Measurements from ENCODE around the gene DCTN4. TPM values are rescaled to one million over a fixed set of nuclear protein-coding genes. Genes with fewer than 3 reads are reported as not detected.
"Not testable (repeated sequence)": the region's sequence is repeated elsewhere in the genome, so short reads cannot be mapped to it uniquely, and the experiment has no call there.

Gene DCTN4
- total and polyA plus RNA-seq, 2 experiments from 2014 or later, result 22.9 to 63.9 TPM

DNA sequence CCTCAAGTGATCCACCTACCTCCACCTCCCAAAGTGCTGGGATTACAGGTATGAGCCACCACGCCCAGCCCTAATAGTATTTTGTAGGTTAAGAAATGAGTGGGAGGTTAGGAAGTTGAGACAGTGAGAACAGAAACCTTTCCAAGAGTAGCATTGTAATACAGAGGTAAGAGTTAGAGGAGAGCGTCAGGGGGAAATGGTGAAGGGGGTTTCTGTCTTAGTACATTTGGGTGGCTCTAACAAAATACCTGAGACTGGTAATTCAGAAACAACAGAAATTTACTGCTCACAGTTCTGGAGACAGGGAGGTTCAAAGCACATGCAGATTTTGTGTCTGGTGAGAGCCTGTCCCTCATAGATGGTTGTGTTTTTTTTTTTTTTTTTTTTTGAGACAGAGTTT lies 38.6 kb upstream of the DCTN4 start:
- no peaks in the 10 kb centered on the region for H3K27me3 ChIP-seq
- peaks cover 21% of the 10 kb centered on the region for H3K79me2 ChIP-seq
- H3K4me3 ChIP-seq, result no peak overlapping the region
- no peak overlapping the region for H3K4me2 ChIP-seq
- no peaks in the 10 kb centered on the region for H3K9me3 ChIP-seq (ENCODE audit: low read depth)
- no peak overlapping the region for H2AFZ ChIP-seq
- H3K4me1 ChIP-seq (ENCODE audit: insufficient read depth), result no peaks in the 10 kb centered on the region
- TF ChIP-seq EZH2phosphoT487 (IDR thresholded peaks at IDR 0.05; ENCODE audit: low read depth, severe bottlenecking, unreplicated experiment), result no peak
- TF ChIP-seq EZH2 (IDR thresholded peaks at IDR 0.05; ENCODE audit: borderline replicate concordance), result no peak
- H3K9me2 ChIP-seq (replicated peaks; ENCODE audit: insufficient read depth), result no peaks in the 10 kb centered on the region
- H3K36me3 ChIP-seq (replicated peaks; ENCODE audit: insufficient read depth, low read depth), result no peaks in the 10 kb centered on the region
- DNase-seq (ENCODE audit: low spot score), result no peak
- H3K27ac ChIP-seq, result no peak overlapping the region
- no peaks in the 10 kb centered on the region for H4K20me1 ChIP-seq (ENCODE audit: insufficient read depth, poor library complexity, severe bottlenecking)
- WGBS (ENCODE audit: low lambda C conversion rate, missing lambda C conversion rate), result 94% methylated on average over 2 of the region's 2 CpGs

DNA sequence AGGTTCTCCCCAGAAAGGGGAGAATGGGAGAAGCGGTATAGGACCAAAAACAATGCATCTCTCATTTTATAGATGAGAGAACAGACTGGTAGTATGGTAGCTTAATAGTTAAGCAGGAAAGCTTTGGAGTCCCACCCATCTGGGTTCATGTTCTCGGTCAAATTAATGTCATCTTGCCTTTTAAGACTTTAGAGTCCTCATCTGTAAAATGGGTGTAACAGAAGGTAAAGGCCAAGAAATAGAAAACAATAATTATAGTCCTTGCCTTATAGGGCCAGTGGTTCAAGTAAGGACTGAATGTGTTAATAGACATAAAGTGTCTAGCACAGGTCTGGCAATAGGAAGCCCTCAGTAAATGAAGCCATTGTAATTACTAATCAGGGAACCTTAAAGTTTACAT lies 36.1 kb upstream of the DCTN4 start:
- Histone ChIP-seq H4K20me1 (ENCODE audit: insufficient read depth, poor library complexity, severe bottlenecking) (no peaks in the 10 kb centered on the region), H3K4me2 (no peak overlapping the region), H3K4me1 (ENCODE audit: insufficient read depth) (peaks cover 5% of the 10 kb centered on the region), H2AFZ (no peak overlapping the region), H3K4me3 (no peak overlapping the region), H3K9me2 (replicated peaks; ENCODE audit: insufficient read depth) (no peaks in the 10 kb centered on the region), H3K27ac (no peak overlapping the region), H3K9me3 (ENCODE audit: low read depth) (no peaks in the 10 kb centered on the region), H3K79me2 (peaks cover 41% of the 10 kb centered on the region), H3K36me3 (replicated peaks; ENCODE audit: insufficient read depth, low read depth) (no peaks in the 10 kb centered on the region), H3K27me3 (no peaks in the 10 kb centered on the region)
- 48% methylated on average over 2 of the region's 2 CpGs for WGBS (ENCODE audit: low lambda C conversion rate, missing lambda C conversion rate)
- no peak for DNase-seq (ENCODE audit: low spot score)
- no peak for TF ChIP-seq EZH2 (IDR thresholded peaks at IDR 0.05; ENCODE audit: borderline replicate concordance)

DNA sequence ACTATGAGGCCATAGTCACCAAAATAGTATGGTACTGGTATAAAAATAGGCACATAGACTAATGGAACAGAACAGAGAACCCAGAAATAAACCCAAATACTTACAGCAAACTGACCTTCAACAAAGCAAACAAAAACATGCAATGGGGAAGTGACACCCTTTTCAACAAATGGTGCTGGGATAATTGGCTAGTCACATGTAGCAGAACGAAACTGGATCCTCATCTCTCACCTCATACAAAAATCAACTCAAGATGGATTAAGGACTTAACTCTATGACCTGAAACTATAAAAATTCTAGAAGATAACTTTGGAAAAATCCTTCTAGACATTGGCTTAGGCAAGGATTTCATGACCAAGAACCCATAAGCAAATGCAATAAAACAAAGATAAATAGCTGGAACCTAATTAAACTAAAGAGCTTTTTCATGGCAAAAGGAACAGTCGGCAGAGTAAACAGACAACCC lies 34.6 kb upstream of the DCTN4 start:
- not testable (repeated sequence) for H3K4me3 ChIP-seq; H2AFZ ChIP-seq; H3K4me1 ChIP-seq (ENCODE audit: insufficient read depth); H4K20me1 ChIP-seq (ENCODE audit: insufficient read depth, poor library complexity, severe bottlenecking); H3K9me3 ChIP-seq (ENCODE audit: low read depth); H3K27ac ChIP-seq; H3K9me2 ChIP-seq (replicated peaks; ENCODE audit: insufficient read depth); H3K36me3 ChIP-seq (replicated peaks; ENCODE audit: insufficient read depth, low read depth); H3K27me3 ChIP-seq; DNase-seq (ENCODE audit: low spot score); H3K4me2 ChIP-seq
- H3K79me2 ChIP-seq, result peaks cover 56% of the 10 kb centered on the region
- 63% methylated on average over 2 of the region's 2 CpGs for WGBS (ENCODE audit: low lambda C conversion rate, missing lambda C conversion rate)

DNA sequence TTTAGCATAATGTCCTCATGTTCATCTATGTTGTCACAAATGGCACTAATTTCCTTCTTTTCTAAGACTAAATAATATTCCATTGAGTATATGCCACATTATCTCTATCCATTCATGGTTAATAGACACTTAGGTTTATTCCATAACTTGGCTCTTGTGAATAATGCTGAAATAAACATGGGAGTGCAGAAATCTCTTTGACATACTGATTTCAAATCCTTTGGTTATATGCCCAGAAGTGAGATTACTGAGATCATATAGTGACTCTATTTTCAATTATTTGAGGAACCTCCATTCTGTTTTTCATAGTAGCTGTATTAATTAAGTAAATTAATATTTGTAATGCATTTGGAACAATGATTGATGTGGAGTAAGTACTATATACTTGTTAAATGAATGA lies 32.7 kb upstream of the DCTN4 start:
- Histone ChIP-seq H3K27ac (peak overlapping the region; percentile 10), H4K20me1 (ENCODE audit: insufficient read depth, poor library complexity, severe bottlenecking) (no peaks in the 10 kb centered on the region), H3K27me3 (no peaks in the 10 kb centered on the region), H3K9me3 (ENCODE audit: low read depth) (no peaks in the 10 kb centered on the region), H3K4me3 (no peak overlapping the region), H2AFZ (no peak overlapping the region), H3K36me3 (replicated peaks; ENCODE audit: insufficient read depth, low read depth) (no peaks in the 10 kb centered on the region), H3K9me2 (replicated peaks; ENCODE audit: insufficient read depth) (no peaks in the 10 kb centered on the region), H3K4me2 (no peak overlapping the region), H3K79me2 (peaks cover 74% of the 10 kb centered on the region), H3K4me1 (ENCODE audit: insufficient read depth) (peaks cover 5% of the 10 kb centered on the region)
- no peak for DNase-seq (ENCODE audit: low spot score)
- TF ChIP-seq, protein P1, sequence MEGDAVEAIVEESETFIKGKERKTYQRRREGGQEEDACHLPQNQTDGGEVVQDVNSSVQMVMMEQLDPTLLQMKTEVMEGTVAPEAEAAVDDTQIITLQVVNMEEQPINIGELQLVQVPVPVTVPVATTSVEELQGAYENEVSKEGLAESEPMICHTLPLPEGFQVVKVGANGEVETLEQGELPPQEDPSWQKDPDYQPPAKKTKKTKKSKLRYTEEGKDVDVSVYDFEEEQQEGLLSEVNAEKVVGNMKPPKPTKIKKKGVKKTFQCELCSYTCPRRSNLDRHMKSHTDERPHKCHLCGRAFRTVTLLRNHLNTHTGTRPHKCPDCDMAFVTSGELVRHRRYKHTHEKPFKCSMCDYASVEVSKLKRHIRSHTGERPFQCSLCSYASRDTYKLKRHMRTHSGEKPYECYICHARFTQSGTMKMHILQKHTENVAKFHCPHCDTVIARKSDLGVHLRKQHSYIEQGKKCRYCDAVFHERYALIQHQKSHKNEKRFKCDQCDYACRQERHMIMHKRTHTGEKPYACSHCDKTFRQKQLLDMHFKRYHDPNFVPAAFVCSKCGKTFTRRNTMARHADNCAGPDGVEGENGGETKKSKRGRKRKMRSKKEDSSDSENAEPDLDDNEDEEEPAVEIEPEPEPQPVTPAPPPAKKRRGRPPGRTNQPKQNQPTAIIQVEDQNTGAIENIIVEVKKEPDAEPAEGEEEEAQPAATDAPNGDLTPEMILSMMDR (IDR thresholded peaks at IDR 0.05; ENCODE audit: poor library complexity), result no peak
- TF ChIP-seq EZH2phosphoT487 (IDR thresholded peaks at IDR 0.05; ENCODE audit: low read depth, severe bottlenecking, unreplicated experiment), result no peak
- no peak for TF ChIP-seq EZH2 (IDR thresholded peaks at IDR 0.05; ENCODE audit: borderline replicate concordance)

DNA sequence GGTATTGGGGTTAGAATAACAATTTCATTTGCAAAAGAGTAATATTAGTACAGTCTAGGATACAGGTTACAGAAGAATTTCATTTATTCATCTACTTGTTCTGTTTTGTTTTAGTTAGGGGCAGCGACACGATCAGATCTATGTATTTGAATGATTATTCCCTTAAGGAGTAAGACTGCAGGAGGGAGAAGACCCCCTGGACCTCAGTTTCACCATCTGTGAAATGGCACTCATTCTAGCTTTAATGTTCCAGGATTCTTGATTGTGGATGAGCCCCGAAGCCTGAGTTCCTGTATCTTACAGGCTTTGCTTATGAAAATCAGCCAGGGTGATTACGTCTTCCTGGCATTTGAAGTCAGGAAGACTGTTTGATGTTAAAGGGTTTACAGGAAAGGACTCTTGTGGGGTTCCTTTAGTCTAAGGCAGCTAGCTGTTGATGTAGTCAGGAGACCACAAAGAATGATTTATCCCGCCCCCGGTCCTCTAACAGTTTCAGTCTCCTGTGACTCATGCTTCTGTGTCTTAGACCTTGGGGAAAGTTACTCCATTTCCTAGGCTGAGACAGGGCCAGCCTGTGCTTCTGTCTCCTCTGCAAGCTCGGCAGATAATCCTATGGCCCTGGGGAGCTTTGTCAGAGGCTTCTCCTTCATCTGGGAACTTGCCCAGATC lies 31.3 kb upstream of the DCTN4 start:
- Histone ChIP-seq H3K79me2 (peaks cover 87% of the 10 kb centered on the region), H2AFZ (no peak overlapping the region), H4K20me1 (ENCODE audit: insufficient read depth, poor library complexity, severe bottlenecking) (no peaks in the 10 kb centered on the region), H3K9me3 (ENCODE audit: low read depth) (no peaks in the 10 kb centered on the region), H3K9me2 (replicated peaks; ENCODE audit: insufficient read depth) (no peaks in the 10 kb centered on the region), H3K36me3 (replicated peaks; ENCODE audit: insufficient read depth, low read depth) (no peaks in the 10 kb centered on the region), H3K27ac (peak overlapping the region; percentile 81), H3K27me3 (no peaks in the 10 kb centered on the region), H3K4me2 (peak overlapping the region; percentile 47), H3K4me1 (ENCODE audit: insufficient read depth) (peaks cover 5% of the 10 kb centered on the region), H3K4me3 (no peak overlapping the region)
- TF ChIP-seq EZH2 (IDR thresholded peaks at IDR 0.05; ENCODE audit: borderline replicate concordance), result no peak
- DNase-seq (ENCODE audit: low spot score), result peak; percentile 81
- 63% methylated on average over 7 of the region's 7 CpGs for WGBS (ENCODE audit: low lambda C conversion rate, missing lambda C conversion rate)

Data from hepatocyte (in vitro differentiated cells).